Neural crest cell (in vitro differentiated cells): Measurements from ENCODE around the gene S100PBP. TPM values are rescaled to one million over a fixed set of nuclear protein-coding genes. Genes with fewer than 3 reads are reported as not detected.

ENCODE experiments used
- DNase-seq: peaks from one replicate; pipeline ENCODE4 v3.0.0; 2021; ENCODE audit warnings: low read depth, mixed read lengths, low spot score
- H3K27ac Mint-ChIP-seq: one replicate; pipeline ENCODE4 v1.8.0; 2021; ENCODE audit warnings: mild to moderate bottlenecking, mixed read lengths; ENCODE audit not compliant: unreplicated experiment
- H3K27me3 Mint-ChIP-seq: 2 replicates; pipeline ENCODE4 v1.8.0; 2021; ENCODE audit warnings: low read depth, mild to moderate bottlenecking, mixed read lengths
- H3K36me3 Mint-ChIP-seq: 2 replicates; pipeline ENCODE4 v1.8.0; 2021; ENCODE audit warnings: low read depth, mild to moderate bottlenecking, mixed read lengths
- H3K4me1 Mint-ChIP-seq: 2 replicates; pipeline ENCODE4 v1.8.0; 2021; ENCODE audit warnings: mixed read lengths
- H3K4me3 Mint-ChIP-seq: one replicate; pipeline ENCODE4 v1.8.0; 2021; ENCODE audit warnings: mild to moderate bottlenecking, mixed read lengths
- H3K9me3 Mint-ChIP-seq: 2 replicates; pipeline ENCODE4 v1.8.0; 2021; ENCODE audit warnings: mixed read lengths
- total RNA-seq: library from RNA; stranded (reverse); gene quantifications from 2 replicates; pipeline ENCODE4 v1.2.1, GENCODE V29; 2021
- TF ChIP-seq, protein P1 (sequence below): fragments of 200-600 bp; sonication (generic); conservative IDR thresholded peaks from 2 replicates; pipeline ENCODE4 v1.5.0; 2021; ENCODE audit warnings: antibody characterized with exemption, mild to moderate bottlenecking

The S100PBP gene
- total RNA-seq, 1 donor from 2014 or later: 55.0 TPM

GRCh38 chr1:32773764-32774463 lies 43.5 kb upstream of the S100PBP start:
- peaks cover 13% of the 10 kb centered on the region for H3K4me1 Mint-ChIP-seq
- DNase-seq: no peak
- no peaks in the 10 kb centered on the region for H3K27me3 Mint-ChIP-seq
- H3K4me3 Mint-ChIP-seq: no peak overlapping the region
- TF ChIP-seq, protein P1, sequence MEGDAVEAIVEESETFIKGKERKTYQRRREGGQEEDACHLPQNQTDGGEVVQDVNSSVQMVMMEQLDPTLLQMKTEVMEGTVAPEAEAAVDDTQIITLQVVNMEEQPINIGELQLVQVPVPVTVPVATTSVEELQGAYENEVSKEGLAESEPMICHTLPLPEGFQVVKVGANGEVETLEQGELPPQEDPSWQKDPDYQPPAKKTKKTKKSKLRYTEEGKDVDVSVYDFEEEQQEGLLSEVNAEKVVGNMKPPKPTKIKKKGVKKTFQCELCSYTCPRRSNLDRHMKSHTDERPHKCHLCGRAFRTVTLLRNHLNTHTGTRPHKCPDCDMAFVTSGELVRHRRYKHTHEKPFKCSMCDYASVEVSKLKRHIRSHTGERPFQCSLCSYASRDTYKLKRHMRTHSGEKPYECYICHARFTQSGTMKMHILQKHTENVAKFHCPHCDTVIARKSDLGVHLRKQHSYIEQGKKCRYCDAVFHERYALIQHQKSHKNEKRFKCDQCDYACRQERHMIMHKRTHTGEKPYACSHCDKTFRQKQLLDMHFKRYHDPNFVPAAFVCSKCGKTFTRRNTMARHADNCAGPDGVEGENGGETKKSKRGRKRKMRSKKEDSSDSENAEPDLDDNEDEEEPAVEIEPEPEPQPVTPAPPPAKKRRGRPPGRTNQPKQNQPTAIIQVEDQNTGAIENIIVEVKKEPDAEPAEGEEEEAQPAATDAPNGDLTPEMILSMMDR: no peak
- H3K9me3 Mint-ChIP-seq: no peaks in the 10 kb centered on the region
- H3K27ac Mint-ChIP-seq: no peak overlapping the region
- peaks cover 2% of the 10 kb centered on the region for H3K36me3 Mint-ChIP-seq

DNA sequence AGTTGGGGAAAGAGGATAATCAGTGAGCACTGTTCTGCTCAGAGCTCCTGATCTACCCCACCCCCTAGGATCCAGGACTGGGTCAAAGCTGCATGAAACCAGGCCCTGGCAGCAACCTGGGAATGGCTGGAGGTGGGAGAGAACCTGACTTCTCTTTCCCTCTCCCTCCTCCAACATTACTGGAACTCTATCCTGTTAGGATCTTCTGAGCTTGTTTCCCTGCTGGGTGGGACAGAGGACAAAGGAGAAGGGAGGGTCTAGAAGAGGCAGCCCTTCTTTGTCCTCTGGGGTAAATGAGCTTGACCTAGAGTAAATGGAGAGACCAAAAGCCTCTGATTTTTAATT lies 43.0 kb upstream of the S100PBP start:
- H3K4me3 Mint-ChIP-seq: no peak overlapping the region
- no peaks in the 10 kb centered on the region for H3K9me3 Mint-ChIP-seq
- H3K27me3 Mint-ChIP-seq: no peaks in the 10 kb centered on the region
- DNase-seq: no peak
- TF ChIP-seq, protein P1: no peak
- peaks cover 2% of the 10 kb centered on the region for H3K36me3 Mint-ChIP-seq
- no peak overlapping the region for H3K27ac Mint-ChIP-seq
- peaks cover 10% of the 10 kb centered on the region for H3K4me1 Mint-ChIP-seq

DNA sequence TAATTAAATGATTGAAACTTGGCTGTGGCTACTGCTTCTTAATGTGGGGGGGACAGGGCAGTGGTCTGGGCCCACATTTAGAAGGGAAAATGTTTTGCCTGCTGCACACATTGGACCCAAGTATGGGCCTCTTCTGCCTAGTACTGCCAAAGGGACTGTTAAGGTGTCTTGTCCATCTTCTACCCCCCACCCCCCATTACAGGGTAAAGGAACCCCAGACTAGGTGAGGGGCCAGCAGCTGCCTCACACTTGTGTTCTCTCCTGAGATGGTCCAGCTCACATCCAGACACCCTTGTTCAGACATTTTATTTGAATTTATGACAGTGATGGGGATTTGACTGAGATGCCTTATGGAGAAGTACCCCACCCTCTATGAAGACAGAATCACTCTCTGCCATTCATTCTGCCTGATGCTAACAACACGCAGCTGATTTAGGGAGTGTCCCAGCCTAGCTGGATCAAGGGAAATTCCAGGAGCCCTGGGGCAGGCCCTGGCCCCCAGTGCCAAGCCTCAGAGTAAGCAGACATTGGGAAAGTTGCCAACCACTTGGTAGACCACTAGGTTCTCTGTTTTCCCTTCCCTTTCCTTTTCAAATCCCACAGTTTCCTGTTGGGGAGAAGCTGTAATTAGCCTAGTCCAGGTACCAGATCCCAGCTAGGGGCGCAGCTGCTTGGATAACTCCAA lies 42.4 kb upstream of the S100PBP start:
- Mint-ChIP-seq H3K27me3 (no peaks in the 10 kb centered on the region), H3K27ac (no peak overlapping the region), H3K4me3 (no peak overlapping the region), H3K36me3 (peaks cover 5% of the 10 kb centered on the region), H3K9me3 (no peaks in the 10 kb centered on the region), H3K4me1 (peaks cover 9% of the 10 kb centered on the region)
- TF ChIP-seq, protein P1: no peak
- DNase-seq: no peak

DNA sequence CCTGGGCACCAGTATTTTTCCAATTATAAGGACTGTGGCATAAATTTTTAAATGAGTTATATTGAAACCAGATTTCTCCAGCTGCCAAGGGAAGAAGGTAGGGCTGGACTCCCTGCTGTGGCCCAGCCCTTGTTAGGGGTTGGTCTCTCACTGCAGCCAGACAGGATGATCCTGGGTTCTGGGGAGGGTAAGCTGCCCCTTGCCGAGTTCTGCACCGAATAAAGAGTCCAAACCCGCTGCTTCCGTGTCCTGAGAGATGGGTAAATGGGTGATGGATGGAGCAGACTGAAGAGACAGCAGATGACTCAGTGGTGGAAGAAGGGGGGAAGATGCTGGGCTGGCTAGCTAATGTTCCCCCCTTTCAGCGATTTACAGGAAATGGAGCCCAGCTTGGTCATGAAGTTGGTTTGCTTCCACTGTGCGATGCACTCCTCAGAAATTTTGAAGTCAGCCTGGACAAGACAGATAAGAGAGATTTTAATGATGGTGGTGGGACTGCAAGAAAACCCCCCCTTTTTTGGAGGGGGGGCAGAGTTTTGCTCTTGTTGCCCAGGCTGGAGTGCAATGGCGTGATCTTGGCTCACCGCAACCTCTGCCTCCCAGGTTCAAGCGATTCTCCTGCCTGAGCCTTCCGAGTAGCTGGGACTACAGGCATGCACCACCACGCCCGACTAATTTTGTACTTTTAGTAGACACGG lies 41.7 kb upstream of the S100PBP start:
- Mint-ChIP-seq H3K4me1 (peaks cover 9% of the 10 kb centered on the region), H3K36me3 (peaks cover 6% of the 10 kb centered on the region), H3K27me3 (no peaks in the 10 kb centered on the region), H3K9me3 (no peaks in the 10 kb centered on the region), H3K27ac (no peak overlapping the region), H3K4me3 (no peak overlapping the region)
- TF ChIP-seq, protein P1: no peak
- DNase-seq: no peak

- H3K27me3 Mint-ChIP-seq: no peaks in the 10 kb centered on the region
- H3K27ac Mint-ChIP-seq: no peak overlapping the region
- H3K36me3 Mint-ChIP-seq: peaks cover 8% of the 10 kb centered on the region
These were observed 38.2 kb upstream of the S100PBP start for GRCh38 chr1:32779242-32779641.

More at GRCh38 chr1:32779242-32779641, 38.2 kb upstream of the S100PBP start:
- TF ChIP-seq, protein P1: no peak
- Mint-ChIP-seq H3K4me1 (no peaks in the 10 kb centered on the region), H3K9me3 (no peaks in the 10 kb centered on the region), H3K4me3 (no peak overlapping the region)
- no peak for DNase-seq
